H54 (cell line): Measurements from ENCODE around the gene PLEKHO2.

ENCODE experiments used
- DNase-seq: peaks from one replicate; pipeline ENCODE4 v3.0.0; 2011; ENCODE audit warnings: low spot score, mixed read lengths; ENCODE audit not compliant: insufficient read length
- FAIRE-seq: peaks from 3 replicates; lab custom pipeline; 2011; peaks lifted over from hg19 to GRCh38; lab: Jason Lieb, UNC
- POLR2A ChIP-seq: IDR thresholded peaks from 2 replicates; pipeline ENCODE4 v1.6.1; 2011; ENCODE audit warnings: low read depth, mild to moderate bottlenecking, low read length

Gene PLEKHO2

GRCh38 chr15:64842096-64842939, 603 bp downstream of the PLEKHO2 start:
- FAIRE-seq (no peak), DNase-seq (no peak)
- TF ChIP-seq POLR2A, result no peak

- FAIRE-seq, result no peak
- no peak for DNase-seq
- no peak for TF ChIP-seq POLR2A
Measured at GRCh38 chr15:64842986-64843561, 1.4 kb downstream of the PLEKHO2 start.

- no peak for FAIRE-seq
- no peak for TF ChIP-seq POLR2A
Measured at GRCh38 chr15:64843991-64844390, 2.3 kb downstream of the PLEKHO2 start.

GRCh38 chr15:64844576-64845145, 2.9 kb downstream of the PLEKHO2 start:
- TF ChIP-seq POLR2A, result no peak
- FAIRE-seq, result no peak
- DNase-seq, result no peak

More at GRCh38 chr15:64843991-64844390, 2.3 kb downstream of the PLEKHO2 start:
- DNase-seq, result no peak

DNA sequence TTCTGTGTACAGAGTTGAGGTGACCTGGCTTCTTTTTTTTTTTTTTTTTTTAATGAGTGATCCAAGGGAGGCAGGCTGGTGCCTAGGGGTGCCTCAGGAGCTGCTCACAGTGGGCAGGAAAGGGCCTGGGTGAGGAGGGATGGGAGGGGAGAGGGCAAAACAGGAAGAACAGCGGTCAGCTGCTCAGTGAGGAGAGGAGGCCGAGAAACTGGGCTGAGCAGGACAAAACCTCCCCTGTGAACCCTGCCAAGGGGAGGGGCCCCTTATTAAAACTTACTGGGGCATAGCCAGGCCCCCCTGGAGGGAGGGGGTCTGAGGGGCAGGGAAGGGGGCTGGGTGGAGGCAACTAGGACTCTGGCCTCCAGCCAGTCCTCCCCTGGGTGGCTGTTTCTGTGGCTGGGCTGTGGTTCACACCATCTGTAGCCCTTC, 3.5 kb downstream of the PLEKHO2 start:
- no peak for DNase-seq
- no peak for TF ChIP-seq POLR2A
- FAIRE-seq, result no peak

DNA sequence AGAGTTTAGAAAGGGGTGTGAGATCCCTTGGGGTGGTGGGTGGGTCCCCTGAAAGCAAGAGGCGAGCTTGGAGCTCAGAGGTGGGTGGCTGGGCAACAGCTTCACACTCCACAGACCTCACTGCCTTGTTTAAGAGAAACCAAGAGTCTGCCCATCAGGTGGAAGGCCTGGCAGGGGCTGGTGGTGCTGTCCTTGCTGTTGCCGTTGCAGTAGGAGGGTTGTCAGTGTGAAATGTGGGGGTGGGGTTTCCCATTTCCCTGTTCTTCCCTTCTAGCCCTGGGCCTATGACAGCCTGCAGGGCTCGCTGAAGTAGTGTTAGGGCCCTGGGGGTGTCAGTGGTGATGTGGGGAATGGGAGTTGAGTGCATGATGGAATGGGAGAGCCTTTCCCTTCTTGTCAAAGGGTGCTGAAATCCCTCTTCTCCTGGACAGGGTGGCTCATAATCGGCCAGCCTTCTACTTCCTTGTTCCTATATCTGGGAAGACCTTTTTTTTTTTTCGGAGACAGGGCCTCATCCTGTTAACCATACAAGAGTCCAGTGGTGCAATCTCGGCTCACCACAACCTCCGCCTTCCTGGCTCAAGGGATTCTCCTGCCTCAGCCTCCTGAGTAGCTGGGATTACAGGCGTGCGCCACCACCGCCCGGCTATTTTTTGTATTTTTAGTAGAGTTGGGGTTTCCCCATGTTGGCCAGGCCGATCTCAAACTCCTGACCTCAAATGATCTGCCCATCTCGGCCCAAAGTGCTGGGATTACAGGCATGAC, 4.3 kb downstream of the PLEKHO2 start:
- FAIRE-seq, result no peak
- DNase-seq, result no peak
- TF ChIP-seq POLR2A, result no peak

DNA sequence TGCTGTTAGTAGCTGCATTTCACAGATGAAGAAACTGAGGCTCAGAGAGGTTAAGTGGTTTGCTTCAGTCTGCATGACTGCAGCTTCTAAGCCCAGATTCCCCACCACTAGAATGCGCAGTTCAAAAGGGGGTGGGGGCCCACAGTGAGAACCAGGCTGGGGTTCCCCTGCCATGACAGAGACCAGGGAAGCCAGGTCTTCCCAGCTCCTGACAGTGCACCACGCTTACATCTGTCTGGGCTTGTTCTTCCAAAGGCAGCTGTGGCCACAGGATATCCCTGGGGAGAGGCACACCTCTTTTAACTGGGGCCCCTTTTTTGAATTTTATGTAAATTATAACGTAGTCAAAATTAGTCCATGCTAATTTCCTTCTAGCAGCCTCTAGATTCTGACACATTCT, 5.3 kb downstream of the PLEKHO2 start:
- TF ChIP-seq POLR2A, result no peak
- FAIRE-seq, result no peak

DNA sequence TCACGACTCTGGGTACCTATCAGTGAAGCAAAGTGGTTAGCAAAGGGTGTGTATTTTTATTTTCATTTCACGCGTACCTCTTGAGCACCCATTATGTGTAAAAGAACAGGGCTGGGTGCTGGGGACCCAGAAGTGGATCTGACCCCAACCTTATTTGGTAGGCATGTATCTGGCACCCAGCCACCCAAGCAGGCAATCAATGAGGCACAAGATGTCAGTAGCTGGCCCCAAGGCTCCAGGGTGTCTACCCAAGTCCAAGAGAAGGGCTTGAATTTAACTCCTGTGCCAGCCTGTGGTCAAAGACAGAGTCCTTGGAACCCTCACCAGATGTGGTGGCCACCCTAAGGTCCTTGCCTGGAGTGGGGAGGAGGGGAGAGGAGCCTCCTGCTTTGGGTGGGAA, 5.7 kb downstream of the PLEKHO2 start:
- no peak for TF ChIP-seq POLR2A
- FAIRE-seq (no peak), DNase-seq (no peak)

More for the DNA sequence above, 5.3 kb downstream of the PLEKHO2 start:
- no peak for DNase-seq

DNA sequence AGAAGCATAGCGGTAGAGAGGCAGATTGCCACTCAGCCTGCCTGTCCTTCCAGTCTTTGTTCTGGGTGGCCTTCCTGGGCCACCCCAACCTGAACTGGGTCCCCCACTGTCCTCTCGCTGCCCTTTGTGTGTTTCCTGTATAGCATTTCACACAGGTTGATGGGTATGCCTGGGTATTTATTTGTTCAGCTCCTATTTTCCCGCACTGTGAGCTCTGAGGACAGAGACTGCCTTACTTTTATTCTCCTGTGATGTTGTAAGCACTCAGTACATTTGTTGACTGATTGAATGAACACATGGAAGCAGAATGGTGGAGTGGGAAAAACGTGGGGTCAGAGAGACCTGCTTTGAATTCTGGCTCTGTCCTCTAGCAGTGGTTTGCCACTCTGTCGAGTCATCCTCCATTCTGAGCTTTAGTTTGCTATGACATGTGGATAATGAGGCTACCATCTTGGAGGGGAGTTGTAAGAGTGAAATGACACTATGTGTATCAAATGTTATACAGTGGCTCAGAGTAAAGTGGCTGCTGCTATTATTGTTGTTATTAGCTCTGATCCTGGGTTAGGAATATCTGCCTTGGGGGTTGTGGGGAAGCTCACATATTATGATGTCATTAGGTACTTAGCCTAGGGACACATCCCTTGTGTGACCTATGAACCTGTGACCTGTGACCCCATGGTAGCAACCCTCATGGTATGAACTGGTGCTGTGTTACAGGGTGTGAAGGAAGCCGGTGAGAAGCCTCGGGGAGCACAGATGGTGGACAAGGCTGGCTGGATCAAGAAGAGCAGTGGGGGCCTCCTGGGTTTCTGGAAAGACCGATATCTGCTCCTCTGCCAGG, 6.4 kb downstream of the PLEKHO2 start:
- FAIRE-seq, result no peak
- no peak for DNase-seq
- TF ChIP-seq POLR2A, result no peak

GRCh38 chr15:64850778-64851502, 9.2 kb downstream of the PLEKHO2 start:
- DNase-seq (no peak), FAIRE-seq (no peak)
- TF ChIP-seq POLR2A, result no peak

GRCh38 chr15:64851503-64851840, 9.8 kb downstream of the PLEKHO2 start:
- FAIRE-seq, result no peak
- no peak for DNase-seq
- TF ChIP-seq POLR2A, result no peak

- TF ChIP-seq POLR2A, result no peak
- DNase-seq (no peak), FAIRE-seq (no peak)
Measured at GRCh38 chr15:64854041-64854440, 12.3 kb downstream of the PLEKHO2 start.
